Kidney (tissue), 14 donors: ENCODE results near the gene COPZ2. TPM values are rescaled to one million over a fixed set of nuclear protein-coding genes. Genes with fewer than 3 reads are reported as not detected.

Experiments used
- DNase-seq, 5 donors: peaks; one replicate each; pipeline ENCODE4 v3.0.0-alpha.2; 2013 to 2020
- FAIRE-seq: peaks from 2 replicates; lab custom pipeline; 2012; peaks lifted over from hg19 to GRCh38; lab: Jason Lieb, UNC
- H3K27ac ChIP-seq, 2 donors: one replicate each; pipeline ENCODE4 v1.7.0; 2013; ENCODE audit warnings: low read depth in 2 of 2, low read length in 2 of 2, inconsistent platforms in 1 of 2
- H3K27me3 ChIP-seq: one replicate; pipeline ENCODE4 v1.7.1; 2013; ENCODE audit warnings: low read length, inconsistent platforms; ENCODE audit not compliant: control insufficient read depth, insufficient read depth
- H3K36me3 ChIP-seq, 3 donors: one replicate each; pipeline versions ENCODE4 v1.7.0 to v1.7.1; 2013; ENCODE audit warnings: low read length in 3 of 3, control low read depth in 1 of 3, inconsistent platforms in 1 of 3; ENCODE audit not compliant: insufficient read depth in 3 of 3, control insufficient read depth in 2 of 3
- H3K4me1 ChIP-seq, 3 donors: one replicate each; pipeline versions ENCODE4 v1.7.0 to v1.7.1; 2013; ENCODE audit warnings: low read length in 3 of 3, inconsistent platforms in 1 of 3, low read depth in 1 of 3; ENCODE audit not compliant: control insufficient read depth in 2 of 3, insufficient read depth in 2 of 3
- H3K4me3 ChIP-seq, 3 donors: one replicate each; pipeline versions ENCODE4 v1.7.0 to v1.8.1; 2013; ENCODE audit warnings: low read length in 3 of 3, control low read depth in 1 of 3, inconsistent platforms in 1 of 3
- H3K9ac ChIP-seq, 3 donors: one replicate each; pipeline versions ENCODE4 v1.7.0 to v1.7.1; 2013; ENCODE audit warnings: low read length in 3 of 3, control low read depth in 1 of 3, inconsistent platforms in 1 of 3
- H3K9me3 ChIP-seq, 3 donors: one replicate each; pipeline versions ENCODE4 v1.7.0 to v1.7.1; 2013; ENCODE audit warnings: low read length in 3 of 3, control low read depth in 1 of 3, inconsistent platforms in 1 of 3; ENCODE audit not compliant: control insufficient read depth in 2 of 3, insufficient read depth in 1 of 3
- CTCF ChIP-seq: IDR thresholded peaks from 3 replicates; pipeline ENCODE4 v1.5.1; 2012; ENCODE audit warnings: mild to moderate bottlenecking, moderate library complexity, borderline replicate concordance; ENCODE audit not compliant: insufficient read depth; ENCODE audit errors: extremely low read depth
- intact Hi-C: fragments of 100-400 bp; cut with DNase I; formaldehyde crosslinking; loops from one replicate; pipeline ENCODE4 v1.11.1; 2022
- polyA plus RNA-seq: library from polyadenylated mRNA; stranded (reverse); fragments of 350-450 nt; fragmentation: Illumina TruSeq; extraction: RNeasy Lipid Tissue Mini Kit (QIAGEN cat#74804); gene quantifications from one replicate; pipeline ENCODE4 v1.2.3, GENCODE V29; 2014; ENCODE audit warnings: low read depth, low replicate concordance; ENCODE audit not compliant: insufficient read depth
- total RNA-seq: library from RNA; stranded (reverse); fragmentation: NEBNext Ultra II Directional; extraction: Animal tissue kit (Norgen Biotek cat#: 25700); gene quantifications from one replicate; pipeline ENCODE4 v1.2.1, GENCODE V29; 2021
- donor health status: control.
- donor health status: control.
- donor health status: control.
- donor health status: control.
- donor health status: control.
- donor health status: DM: yes; HTN: yes; CAD: no.
- donor health status: Normal renal cell carcinoma (clear cell type).

COPZ2 gene
- total and polyA plus RNA-seq, 2 donors from 2014 or later = 24.9 to 38.2 TPM

- Histone ChIP-seq H3K9ac (no peak overlapping the region), H3K9me3 (no peaks in the 10 kb centered on the region), H3K27ac (no peak overlapping the region), H3K4me3 (no peak overlapping the region), H3K27me3 (no peaks in the 10 kb centered on the region), H3K4me1 (peaks cover 3 to 14% (median 7%) of the 10 kb centered on the region in 3 donors), H3K36me3 (no peaks in the 10 kb centered on the region)
- TF ChIP-seq CTCF = no peak
- DNase-seq = no peak
- intact Hi-C loops = no loop called here
- FAIRE-seq = no peak
These were observed 30.5 kb downstream of the COPZ2 start for GRCh38 chr17:48006936-48007709.

GRCh38 chr17:48004983-48005382 lies 32.6 kb downstream of the COPZ2 start:
- Histone ChIP-seq H3K27me3 (no peaks in the 10 kb centered on the region), H3K9me3 (no peaks in the 10 kb centered on the region), H3K4me3 (no peak overlapping the region), H3K27ac (no peak overlapping the region), H3K9ac (no peak overlapping the region), H3K4me1 (peaks cover 3 to 12% (median 7%) of the 10 kb centered on the region in 3 donors), H3K36me3 (no peaks in the 10 kb centered on the region)
- TF ChIP-seq CTCF = no peak
- intact Hi-C loops = no loop called here
- DNase-seq = no peak
- FAIRE-seq = no peak

GRCh38 chr17:48003417-48004151 lies 34.0 kb downstream of the COPZ2 start:
- H3K4me3 ChIP-seq = no peak overlapping the region
- peaks cover 3 to 12% (median 7%) of the 10 kb centered on the region in 3 donors for H3K4me1 ChIP-seq
- DNase-seq (peak in 4 of 5 donors; percentile 29 to 76 (median 44)), FAIRE-seq (no peak)
- H3K27me3 ChIP-seq = no peaks in the 10 kb centered on the region
- H3K9ac ChIP-seq = no peak overlapping the region
- no peaks in the 10 kb centered on the region for H3K9me3 ChIP-seq
- TF ChIP-seq CTCF = no peak
- H3K27ac ChIP-seq = no peak overlapping the region
- no peaks in the 10 kb centered on the region for H3K36me3 ChIP-seq
- intact Hi-C loops = no loop called here
